GM15510 (cell line): Measurements from ENCODE around the gene CDC42BPB.

ENCODE experiments used
- POLR2A ChIP-seq: IDR thresholded peaks from 3 replicates; pipeline ENCODE4 v1.6.1; 2011; ENCODE audit warnings: borderline replicate concordance; ENCODE audit not compliant: insufficient read length; ENCODE audit errors: extremely low read depth

Gene CDC42BPB

DNA sequence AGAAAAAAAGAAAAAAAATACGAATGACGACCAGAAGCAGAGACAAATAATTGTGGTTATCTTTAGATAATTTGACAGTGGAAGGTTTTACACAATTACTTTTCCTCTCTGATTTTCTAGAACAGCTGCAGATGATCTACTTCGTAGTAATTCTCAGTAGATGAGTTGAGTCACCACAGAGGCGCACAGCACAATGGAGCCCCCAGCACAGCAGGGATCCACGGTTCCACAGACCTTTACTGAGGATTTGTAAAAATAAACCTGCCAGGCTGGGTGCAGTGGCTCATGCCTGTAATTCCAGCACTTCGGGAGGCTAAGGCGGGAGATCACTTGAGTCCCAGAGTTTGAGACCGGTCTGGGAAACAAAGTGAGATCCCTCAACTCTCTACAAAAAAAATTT lies 105.5 kb downstream of the CDC42BPB start:
- TF ChIP-seq POLR2A: no peak

DNA sequence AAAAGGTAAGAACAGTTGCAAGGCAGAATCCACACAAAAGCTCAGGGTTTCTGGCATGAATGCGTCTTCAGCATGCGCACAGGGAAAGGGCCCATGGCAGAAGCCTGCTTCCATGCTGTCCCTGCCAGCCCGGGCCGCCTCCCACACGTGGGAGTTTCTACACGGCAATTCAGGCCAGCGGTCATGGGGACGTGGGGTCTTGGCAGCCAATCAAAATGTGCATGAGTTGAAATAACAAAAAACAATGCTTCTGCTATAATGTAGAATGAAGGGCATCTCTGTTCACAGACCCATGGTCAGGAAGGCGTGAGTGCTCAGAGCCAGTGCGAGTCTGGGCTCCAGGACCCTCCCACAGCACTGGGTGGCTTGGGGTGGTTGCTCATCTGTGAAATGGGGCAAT lies 106.3 kb downstream of the CDC42BPB start:
- no peak for TF ChIP-seq POLR2A

DNA sequence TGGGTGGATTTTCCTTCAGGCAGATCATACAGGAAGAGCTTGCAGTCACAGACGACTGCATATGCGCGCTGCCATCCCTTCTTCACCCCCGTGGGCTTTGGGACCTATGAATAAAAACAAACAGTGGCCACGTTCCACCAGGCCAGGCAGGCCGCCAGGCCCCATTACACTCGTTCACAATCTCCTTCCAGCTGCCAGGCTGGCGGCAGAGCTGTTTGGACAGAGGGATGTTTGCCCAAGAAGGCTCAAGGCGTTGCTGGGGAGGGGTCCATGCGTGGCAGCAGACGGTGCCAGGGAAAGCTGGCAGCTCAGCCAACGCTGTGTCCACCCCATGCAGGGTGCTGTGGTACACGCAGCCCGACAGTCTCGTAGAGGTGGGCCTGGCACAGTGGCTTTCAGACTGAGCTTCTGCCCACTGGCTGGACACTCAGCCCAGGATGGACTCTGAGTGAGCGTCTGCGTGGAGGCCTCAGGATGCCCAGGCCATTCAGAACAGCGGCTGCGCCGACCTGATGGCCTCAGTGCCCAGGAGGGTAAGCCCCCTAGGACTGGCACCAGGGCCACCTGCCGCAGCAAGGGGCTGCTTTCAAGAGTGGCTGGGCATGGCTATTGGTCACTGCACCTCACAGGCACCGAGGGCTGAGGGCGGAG lies 107.4 kb downstream of the CDC42BPB start:
- TF ChIP-seq POLR2A: no peak

DNA sequence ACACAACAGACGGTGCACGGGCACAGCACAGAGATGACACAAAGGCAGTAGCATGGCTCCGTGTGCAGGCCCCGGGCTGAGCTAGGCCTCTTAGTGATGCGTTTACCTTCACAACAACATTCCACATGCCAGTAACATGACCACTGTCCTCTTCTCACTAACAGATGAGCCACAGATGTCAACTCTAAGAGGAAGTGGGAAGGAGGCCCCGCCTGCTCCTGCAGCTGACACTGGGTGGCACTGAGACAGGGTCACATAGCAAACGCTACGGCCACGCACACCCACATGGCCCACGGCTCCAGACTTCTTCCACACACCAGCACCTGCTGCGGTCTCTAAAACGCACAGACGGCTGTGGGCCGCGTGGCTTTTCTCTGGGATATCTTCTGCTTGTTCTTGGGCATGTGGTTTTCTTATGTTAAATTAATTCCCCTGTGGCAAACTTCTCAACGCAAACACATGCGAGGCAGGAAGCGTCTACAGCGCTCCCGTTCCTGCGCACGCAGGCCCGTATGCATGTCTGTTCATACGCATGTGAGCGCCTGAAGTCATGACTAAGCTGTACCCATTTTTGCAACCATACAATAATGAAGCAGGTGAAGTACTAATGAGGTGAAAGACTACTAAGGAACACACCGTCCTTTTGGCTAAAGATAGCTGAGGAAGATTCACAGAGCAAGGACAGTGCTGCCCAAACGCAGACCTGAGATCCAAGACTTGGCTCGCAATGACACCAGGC lies 108.1 kb downstream of the CDC42BPB start:
- no peak for TF ChIP-seq POLR2A

DNA sequence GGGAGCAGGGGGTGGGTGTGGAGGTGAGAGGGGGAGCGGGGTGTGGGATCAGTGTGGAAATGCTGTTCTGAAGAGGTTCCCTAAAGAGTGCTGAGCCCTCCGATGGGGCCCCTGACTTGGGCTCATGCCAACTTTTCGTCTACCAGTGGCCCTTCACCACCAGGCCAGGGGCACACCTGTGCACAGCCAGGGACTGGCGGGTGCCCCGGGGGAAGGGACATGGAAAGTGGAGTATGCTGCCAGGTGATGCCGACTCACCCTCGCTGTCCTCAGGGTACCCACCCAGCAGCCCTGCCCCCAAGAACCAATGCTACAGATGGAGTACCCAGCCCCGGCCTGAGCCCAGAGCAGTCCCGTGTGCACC lies 108.7 kb downstream of the CDC42BPB start:
- no peak for TF ChIP-seq POLR2A

DNA sequence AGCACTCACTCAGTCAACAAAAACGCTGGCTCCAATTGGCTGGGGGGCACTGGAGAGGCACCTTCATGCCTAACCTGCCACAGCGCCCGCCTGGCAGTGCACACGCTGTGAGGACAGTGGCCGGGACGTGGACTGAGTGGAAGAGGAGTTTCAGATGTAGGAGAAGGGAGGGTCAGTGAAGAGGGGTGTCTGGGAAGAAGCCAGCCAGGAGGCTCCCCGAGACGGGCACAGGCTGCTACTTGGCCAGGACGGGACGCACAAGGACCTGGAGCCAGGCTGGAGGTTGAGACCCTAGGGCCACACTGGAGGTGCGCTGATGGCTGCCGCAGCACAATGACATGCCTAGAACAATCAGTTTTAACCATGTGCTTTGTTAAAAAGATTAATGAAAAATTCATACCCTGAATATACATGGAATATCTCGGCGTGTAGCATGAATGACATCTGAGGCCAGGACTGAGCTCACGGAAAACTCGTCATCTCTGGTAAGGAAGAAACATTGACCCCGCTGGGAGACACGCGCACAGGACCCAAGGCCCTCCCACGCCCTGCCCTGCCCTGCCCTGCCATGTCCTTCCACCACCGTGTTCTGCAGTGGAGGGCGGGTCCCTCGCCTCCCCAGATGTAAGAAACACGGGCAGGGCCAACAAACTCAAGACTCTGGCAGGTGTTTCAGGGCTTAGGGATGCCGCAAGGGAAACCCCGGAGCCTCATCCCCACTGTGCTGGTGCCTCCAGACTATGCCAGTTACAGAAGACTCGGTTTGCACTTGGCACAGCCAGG lies 109.8 kb downstream of the CDC42BPB start:
- no peak for TF ChIP-seq POLR2A

DNA sequence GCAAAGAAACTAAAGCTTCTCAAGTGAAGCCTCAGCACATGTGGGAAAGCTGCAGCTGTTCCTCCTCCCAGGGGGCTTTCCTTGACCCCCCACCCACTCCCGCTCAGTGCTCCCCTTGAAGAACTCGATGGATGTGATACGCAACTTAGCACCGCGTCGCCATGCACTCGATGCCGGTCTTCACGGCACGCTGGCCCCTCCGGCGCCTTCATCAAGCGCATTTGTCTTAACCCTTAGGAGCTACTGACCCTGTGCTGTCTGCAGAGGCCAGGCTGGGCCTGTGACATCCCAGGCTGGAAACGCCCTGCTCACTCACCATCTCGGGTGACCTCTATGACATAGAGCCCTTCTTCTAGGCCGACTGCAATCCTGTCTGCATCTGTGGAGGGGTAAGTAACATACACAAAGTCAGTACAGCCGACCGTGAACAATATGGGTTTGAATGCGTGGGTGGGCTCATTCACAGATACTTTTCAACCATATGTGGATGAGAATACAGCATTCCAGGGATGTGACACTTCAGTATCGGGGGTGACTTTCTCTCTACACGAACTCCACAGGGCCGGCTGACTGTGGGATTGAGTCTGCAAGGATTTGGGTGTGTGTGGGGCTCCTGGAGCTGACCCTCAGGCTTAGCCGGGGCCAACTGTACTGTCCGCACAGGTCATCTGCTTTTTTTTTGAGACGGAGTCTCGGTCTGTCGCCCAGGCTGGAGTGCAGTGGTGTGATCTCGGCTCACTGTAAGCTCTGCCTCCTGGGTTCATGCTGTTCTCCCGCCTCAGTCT lies 111.8 kb downstream of the CDC42BPB start:
- no peak for TF ChIP-seq POLR2A

DNA sequence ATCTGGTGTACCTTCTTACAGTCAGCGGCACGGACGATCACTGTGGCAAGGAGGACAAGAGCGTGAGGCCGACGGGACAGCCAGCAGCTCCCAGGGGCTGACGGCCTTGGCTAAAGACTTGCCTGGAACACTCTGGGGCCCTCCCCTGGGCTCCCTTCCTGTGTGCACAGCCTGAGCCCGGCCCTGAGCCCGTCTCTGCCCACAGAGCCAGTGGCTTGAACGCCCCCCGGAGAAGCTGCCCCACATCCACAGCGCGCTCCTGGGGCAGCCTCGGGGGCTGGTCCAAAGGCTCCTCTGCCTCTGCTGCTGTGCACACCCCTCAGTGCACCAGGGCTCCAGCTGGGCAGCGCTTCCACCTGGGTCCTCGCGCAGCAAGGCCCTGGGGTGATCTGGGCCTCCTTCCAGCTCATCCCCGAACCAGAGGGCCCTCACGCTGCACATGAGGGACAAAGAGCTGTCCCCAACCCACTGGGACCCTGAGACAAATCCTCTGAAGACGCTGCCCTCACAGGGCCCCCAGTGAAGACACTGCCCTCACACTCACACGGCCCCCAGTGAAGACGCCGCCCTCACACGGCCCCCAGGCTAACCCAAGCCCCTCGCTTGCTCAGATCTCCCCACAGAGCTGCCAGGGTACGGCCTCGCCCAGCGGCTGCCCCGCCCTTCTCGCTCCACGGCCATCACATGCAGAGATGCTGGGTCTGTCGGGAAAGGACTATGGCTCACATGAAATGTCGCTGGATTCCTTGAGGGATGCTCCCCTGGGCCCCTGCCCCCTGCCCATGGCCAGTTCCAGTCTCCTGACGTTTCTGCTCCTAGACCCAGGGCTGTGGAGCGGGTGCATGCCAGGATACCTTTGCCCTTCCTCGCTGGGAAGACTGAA lies 112.7 kb downstream of the CDC42BPB start:
- no peak for TF ChIP-seq POLR2A

DNA sequence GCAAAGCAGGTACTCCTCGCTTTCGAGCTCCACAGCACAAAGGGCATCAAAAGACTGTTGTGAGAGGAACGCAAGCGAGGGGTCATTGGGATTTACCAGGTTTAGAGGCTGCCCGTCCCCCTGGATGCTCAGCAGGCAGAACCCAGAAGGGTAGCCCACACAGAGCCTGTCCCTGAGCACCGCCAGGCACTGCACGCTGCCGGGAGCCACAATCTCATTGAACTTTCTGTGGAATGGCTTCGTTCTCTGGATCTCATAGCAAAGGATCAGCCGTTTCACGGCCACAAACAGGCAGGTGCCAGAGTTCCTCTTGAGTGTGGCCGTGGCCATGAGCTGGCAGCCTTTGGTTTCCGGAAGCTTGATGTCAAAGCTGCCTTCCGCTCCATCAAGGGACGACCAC lies 113.4 kb downstream of the CDC42BPB start:
- no peak for TF ChIP-seq POLR2A

DNA sequence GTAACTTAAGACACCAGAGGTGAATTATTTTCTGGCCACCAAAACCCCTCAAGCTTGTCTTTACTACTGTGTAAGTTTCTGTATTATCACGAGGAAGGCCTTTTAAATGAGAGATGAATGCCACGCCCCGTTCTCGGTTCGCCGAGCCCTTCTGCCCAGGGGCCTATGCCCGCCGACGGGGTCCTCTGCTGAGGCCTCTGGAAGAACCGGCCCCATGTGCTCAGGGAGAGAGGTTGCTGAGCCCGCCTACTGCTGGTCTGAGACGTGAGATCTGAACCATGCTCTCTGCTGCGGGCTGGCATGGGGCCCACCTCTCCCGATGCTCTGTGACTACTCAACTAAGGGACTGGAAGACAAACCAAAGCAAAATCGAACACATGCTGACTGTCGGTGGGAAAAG lies 113.9 kb downstream of the CDC42BPB start:
- no peak for TF ChIP-seq POLR2A

DNA sequence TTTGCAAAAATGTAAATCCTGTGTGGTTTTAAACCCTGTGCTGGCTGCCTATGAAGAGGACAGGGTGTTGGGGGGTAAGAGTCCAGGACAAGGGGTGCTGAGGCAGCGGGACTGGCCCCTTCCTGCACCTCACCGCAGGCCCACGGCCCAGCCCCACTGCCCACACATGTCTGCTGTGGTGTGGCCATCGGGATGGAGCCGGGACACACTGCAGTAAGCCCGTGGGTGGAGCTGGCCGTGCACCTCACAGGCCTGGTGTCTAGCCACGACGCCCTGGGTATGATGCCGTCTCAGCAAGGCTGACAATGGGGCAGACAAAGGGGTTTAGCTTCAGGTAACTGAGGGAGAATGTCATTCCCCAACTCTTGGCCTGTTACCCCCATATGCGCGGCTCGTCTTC lies 115.3 kb downstream of the CDC42BPB start:
- no peak for TF ChIP-seq POLR2A

DNA sequence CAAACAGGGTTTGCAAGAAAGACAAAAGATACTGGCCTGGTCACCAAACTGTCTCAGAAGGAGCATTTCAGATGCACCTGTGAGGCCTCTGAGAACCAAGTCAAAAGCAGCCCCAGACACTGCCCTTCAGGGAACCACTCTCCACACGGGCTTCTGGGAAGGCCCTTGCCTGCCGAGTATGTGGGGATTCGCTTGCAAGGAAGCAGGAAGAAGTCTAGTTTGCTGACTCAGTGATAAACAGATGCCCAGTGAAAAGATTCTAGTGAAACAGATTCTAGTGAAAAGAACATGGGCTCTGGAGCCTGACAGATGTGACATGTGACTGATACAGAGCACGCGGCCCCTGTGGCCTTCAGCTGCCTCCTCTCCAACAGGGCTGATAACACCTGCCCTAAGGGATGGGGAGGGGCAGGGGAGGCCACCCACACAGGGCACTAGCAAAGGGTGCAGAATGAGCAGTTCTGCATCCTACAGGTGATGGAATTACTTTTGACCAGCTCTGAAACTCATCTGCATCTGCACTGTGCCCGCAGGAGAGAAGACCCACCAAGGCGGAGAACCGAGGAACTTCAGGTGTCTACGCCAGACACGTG lies 115.8 kb downstream of the CDC42BPB start:
- no peak for TF ChIP-seq POLR2A

DNA sequence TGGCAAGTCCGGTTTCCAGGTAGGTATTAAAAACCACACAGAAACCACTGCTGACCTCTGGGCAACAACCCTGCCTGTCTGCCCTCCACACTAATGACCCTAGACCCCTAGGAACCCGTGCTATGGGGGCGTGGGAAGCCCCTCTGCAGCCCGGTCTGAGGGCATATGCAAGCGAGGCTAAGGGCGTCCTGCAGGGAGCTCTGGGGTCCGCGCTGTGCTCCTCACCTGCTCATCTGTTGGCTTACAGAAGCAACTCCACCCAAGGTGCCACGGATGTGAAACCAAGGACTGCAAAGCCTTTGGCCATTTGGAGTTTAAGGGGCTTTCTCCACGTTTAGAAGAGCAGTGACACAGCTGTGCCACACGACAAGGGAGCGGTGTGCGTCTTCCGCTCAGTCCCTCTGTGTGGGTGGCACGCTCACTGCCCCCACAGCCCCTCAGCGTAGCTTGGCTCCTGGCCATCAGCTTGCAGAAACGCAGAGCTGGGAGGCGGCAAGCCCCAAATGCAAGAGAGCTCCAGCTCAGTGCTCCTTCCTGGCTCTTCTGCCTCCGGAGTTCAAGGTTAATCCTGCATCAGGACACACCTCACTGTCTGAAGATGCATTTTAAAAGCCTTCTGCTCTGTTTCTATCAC lies 116.5 kb downstream of the CDC42BPB start:
- no peak for TF ChIP-seq POLR2A

DNA sequence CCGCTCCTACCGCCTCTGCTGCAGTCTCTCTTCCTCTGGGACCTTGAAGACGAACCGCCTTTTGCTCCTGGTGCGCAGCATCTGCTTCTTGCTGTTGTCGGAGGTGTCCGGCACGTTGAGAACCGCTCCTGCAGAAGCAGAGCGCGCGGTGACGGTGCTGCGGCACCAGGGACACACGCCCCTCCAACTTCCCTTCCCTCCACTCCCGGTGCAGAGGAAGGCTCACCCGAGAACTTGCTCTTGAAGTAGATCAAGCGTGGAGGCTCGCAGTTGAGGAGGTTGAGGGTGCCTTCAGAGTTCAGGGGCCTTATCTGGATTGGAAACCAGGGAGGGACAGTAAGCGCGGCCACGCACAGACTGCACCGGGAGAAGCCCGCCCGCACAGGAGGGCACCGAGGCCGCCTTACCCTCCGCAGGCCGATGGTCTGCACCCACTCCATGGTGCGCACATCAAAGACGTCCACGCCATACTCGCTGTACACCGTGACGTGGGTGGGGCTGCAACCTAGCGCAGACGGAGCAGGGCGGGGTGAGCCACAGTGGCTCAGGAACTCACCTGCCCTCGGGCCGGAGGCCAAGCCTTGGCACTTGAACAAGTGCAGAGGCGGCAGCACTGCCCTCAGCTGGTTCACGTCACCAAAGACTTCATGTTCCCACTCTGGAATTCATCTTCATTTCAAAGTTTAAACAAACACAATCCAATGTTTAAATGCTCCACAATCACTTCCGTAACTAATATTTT lies 117.4 kb downstream of the CDC42BPB start:
- no peak for TF ChIP-seq POLR2A
